Hypothalamus (tissue), 51 donors: ENCODE measurements around the gene FGD5.
"Not testable (repeated sequence)": the region's sequence is repeated elsewhere in the genome, so short reads cannot be mapped to it uniquely, and the experiment has no call there.

Experiments
- DNase-seq, 51 donors: peaks; one replicate each; lab custom pipeline; 2025; lab: John Stamatoyannopoulos, UW

FGD5 gene

GRCh38 chr3:14805961-14806537, 12.7 kb upstream of the FGD5 start:
- DNase-seq: no peak

DNA sequence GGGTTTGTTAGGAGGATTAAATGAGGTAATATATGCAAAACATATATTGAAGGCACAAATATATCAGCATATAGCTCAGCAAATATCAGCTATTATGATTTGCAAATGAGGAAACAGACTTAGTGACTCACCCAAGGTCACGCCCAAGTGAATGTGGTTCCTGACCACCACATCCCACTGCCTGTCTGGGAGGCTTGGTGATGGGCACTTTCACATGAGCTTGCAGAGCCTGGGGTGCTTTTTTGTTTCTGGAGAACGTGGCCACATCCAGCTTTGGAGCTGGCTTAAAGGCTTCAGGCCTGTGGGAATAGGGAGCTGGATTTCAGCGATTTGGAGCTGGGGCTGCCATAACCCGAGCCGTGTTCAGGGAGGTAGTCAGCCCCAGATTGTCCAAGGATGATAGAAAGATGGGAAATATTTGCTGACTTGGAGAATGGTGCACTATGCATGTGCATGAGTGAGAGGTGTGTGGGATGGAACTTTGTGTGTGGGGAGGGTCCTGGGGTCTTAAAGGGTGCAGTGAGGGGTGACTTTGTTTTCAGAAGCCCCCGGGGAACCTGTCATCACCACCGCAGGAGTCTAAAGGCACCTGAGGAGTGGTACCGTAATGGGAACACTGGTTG, 12.0 kb upstream of the FGD5 start:
- no peak for DNase-seq

- DNase-seq: no peak
Observed at GRCh38 chr3:14808025-14808424, 10.7 kb upstream of the FGD5 start.

DNA sequence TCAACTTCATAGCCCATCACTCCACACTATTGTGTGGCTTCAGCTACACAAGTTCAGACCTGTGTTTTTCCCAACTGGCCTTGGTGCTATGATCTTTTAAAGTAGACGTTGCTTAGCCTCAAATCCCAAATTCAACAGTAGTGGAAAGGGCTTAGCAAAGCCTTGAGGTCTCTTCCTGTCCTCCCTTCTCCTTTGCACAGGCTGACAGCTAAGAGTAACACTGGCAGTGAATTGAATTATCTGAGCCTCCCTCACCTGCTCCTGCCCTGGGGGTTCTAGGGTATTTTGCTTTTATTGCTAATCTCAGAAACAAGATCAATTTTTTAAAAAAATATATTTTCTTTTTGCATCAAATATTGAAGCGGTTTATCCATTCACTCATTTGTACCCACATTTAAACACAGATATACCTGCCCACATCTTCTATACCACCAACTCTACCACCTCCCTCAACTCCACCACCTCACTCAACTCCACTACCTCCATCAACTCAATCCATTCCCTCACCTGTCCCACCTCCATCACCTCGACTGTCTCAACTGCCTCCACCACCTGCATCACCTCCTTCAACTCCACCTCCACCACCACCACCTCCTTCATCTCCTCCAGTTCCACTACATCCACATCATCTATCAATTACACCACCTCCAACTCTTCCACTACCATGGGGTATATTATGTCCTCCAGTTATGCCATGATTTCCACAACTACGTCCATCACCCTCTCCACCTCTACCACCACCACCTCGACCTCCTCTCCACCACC, 10.1 kb upstream of the FGD5 start:
- no peak for DNase-seq

- DNase-seq: not testable (repeated sequence)
Observed at GRCh38 chr3:14809611-14810010, 9.2 kb upstream of the FGD5 start.

DNA sequence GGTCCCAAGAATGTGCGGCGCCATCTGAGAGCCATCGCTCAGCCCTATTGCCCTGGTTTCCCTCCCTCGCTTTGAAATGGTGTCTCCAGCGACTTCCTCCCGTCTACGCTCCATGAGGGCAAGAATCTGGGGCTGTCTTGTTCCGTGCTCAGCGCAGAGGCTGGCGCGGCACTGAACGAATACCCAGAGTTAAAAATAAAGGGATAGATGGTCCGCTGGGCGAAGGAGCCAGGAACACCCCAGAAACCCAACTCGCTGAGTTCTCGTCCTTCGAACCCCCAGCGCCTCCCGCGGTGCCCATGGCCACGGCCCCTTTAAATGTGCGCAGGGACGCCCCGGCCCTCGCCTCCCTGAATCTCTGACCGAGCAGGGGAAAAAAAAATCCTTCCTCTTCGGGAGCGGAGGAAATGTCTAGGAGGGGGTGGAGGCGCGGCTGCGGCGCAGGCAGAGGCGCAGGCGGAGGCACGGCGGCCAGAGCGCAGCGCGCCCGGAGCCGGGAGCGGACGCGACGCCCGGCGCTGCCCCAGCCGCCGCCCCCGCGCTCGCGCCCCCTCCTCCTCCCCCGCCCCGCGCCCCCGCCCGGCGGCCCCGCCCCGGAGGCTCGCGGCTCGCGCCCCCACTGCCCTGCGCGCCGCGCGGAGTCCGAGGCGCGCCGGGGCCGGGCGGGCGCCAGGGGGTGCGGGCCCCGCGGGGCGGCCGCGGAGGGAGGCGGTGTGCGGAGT, 8.5 kb upstream of the FGD5 start:
- no peak for DNase-seq

- DNase-seq: no peak
Observed at GRCh38 chr3:14810801-14811661, 7.7 kb upstream of the FGD5 start.

GRCh38 chr3:14811684-14812083, 7.1 kb upstream of the FGD5 start:
- DNase-seq: no peak

- DNase-seq: no peak
Observed at GRCh38 chr3:14812196-14812790, 6.5 kb upstream of the FGD5 start.

- DNase-seq: no peak
Observed at GRCh38 chr3:14814411-14814871, 4.3 kb upstream of the FGD5 start.

GRCh38 chr3:14816359-14816758, 2.4 kb upstream of the FGD5 start:
- DNase-seq: no peak

- DNase-seq: no peak
Observed at GRCh38 chr3:14819671-14820070, 909 bp downstream of the FGD5 start.

GRCh38 chr3:14820156-14820555, 1.4 kb downstream of the FGD5 start:
- no peak for DNase-seq

- no peak for DNase-seq
Observed at GRCh38 chr3:14821151-14821550, 2.4 kb downstream of the FGD5 start.

- DNase-seq: no peak
Observed at GRCh38 chr3:14822134-14822533, 3.4 kb downstream of the FGD5 start.

GRCh38 chr3:14822670-14823390, 4.1 kb downstream of the FGD5 start:
- no peak for DNase-seq

GRCh38 chr3:14823393-14823792, 4.6 kb downstream of the FGD5 start:
- DNase-seq: no peak

- no peak for DNase-seq
Observed at GRCh38 chr3:14823910-14824629, 5.3 kb downstream of the FGD5 start.

DNA sequence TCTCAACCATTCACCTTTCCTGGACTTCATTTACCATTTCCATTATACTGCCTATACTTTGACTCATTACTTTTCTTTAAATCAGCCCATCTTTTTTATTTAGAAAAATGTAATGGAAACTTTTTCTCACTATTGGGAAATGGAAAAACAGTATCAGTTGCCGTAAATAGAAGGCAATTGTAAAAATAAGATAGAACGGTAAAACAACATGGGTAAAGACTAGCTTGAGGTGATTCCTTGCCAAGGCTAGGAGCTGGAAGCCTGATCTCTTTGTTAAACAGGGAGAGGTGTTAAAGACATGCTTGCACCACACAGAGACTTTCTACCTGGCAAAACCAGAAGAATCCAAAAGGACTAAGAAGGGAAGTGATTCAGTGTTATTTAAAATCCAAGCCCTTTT, 5.9 kb downstream of the FGD5 start:
- DNase-seq: no peak
